CD4-positive, alpha-beta T cell treated with Interleukin-4 for 4 hours (primary cell): ENCODE measurements around the gene FIGN.

Experiments
- DNase-seq: peaks from one replicate; pipeline ENCODE4 v3.0.0-alpha.2; 2020

FIGN gene

DNA sequence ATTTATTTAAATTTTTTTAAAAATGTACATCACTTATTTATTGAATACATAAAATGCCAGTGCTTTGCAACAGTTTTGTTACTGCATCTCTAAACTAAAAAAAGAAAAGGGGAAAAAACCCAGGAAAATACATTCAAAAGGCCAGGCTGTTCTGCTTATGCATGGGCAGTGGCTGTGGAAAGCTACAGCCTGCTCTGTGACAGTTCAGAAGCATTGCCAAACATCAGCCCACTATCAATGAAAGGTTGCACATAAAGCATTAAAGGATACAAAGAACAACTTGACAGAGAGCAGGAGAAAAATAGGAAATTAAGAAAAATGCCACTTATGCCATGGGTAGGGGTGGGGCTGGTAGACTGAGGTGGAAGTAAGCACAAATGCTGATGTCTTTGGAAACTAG lies 128.2 kb downstream of the FIGN start:
- no peak for DNase-seq

- no peak for DNase-seq
Observed at GRCh38 chr2:163606878-163607277, 128.9 kb downstream of the FIGN start.

DNA sequence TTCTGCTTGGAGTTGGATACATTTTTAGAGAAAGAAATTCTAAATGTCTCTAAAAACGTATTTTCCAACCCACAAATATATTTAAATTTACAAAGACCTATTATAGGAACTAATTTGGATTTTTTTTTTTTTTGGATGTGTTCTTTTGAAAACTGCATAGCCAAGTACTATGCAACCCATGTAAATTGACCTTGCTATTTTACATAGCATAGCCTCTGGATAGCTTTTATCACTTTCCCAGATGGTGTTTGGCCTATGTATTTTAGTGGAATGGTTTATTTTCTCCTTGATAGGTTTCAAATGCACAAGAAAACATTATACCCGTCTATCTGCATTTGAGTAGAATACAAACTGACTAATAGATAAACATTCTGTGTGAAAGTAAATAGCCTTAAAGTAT lies 130.0 kb downstream of the FIGN start:
- no peak for DNase-seq

DNA sequence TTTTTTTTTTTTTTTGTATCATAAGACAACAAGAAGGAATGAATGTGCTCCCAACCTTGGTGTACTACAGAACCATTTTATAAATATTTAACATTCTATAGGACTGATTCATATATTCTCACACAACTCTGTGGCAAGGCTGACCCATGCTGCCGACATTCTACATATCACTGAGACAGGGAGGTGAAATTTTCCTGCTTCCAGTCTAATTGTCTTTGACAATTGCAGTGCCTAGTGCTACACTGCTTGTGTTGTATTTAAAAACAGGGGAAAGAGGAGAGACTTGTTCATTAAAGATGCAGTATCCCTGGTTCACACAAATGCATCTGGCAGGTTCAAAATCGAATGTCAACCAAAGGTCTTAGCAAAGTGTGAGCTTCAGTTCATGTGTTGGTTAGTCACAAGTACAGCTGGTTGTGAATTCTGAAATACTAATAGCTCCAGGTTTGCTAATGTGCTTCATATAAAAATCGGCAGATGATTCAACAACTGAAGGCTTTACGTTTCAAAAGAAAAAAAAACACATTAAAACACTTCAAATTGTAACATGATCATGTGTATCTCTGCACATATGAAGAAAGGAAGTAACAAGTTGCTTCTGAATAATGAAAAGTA lies 130.8 kb downstream of the FIGN start:
- no peak for DNase-seq

DNA sequence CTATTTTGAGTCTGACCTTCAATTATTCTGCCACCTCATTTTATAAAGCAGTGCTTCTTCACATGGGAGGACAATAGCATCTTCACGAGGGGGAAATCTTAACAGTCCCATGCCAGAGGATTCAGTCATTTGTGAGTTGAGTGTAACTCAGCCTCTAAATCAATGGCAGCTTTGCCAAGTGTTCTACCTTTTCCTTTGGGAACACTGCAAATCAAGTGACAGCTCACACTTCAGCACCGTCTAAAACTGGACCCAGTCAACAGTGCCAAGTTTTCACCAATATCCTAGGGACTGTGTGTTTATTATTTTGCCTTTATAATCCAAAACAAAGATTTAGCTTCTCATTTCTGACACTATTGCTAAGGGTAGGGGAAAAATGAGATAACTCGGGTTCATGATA lies 133.6 kb downstream of the FIGN start:
- no peak for DNase-seq

- DNase-seq = no peak
Observed at GRCh38 chr2:163601377-163601776, 134.4 kb downstream of the FIGN start.

DNA sequence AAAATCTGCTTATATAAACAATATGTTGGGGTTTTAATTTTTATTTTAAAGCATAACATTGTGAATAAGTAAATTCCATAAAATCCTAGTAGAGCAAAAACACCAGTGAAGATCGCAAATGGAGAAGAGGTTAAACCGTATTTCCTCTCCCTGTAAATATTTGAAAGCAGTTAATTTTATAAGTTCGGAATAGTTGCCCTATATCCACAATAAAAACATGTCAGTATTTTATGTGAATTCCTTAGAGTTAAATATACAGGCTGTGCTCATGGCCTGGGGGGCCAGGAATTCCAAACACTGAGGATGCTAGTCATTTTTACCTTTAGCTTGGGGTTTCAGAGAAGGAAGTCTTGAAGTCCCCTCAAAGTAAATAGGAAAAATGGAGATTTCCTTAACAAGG lies 135.0 kb downstream of the FIGN start:
- no peak for DNase-seq

GRCh38 chr2:163595028-163595427 lies 140.8 kb downstream of the FIGN start:
- no peak for DNase-seq

- no peak for DNase-seq
Observed at GRCh38 chr2:163594497-163594896, 141.3 kb downstream of the FIGN start.

DNA sequence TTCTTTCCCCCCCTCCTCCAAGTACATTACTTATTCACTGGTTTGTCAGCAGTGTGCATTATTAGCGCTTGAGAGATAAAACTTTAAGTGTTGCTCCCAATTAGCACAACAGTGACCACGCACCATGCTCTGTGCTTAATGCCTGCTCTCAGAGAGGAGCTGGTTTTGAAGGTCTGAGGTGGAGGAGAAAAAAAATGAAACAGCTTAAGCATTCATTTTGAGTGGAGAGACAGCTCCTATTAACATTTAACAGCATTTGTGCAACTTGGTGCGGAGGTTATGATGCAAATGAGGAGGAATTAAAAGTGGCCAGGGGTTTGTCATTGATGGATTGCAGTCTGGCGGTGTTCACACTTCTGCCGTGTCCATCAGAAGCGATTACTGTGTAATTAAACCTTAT lies 141.8 kb downstream of the FIGN start:
- DNase-seq = no peak

- no peak for DNase-seq
Observed at GRCh38 chr2:163592954-163593622, 142.7 kb downstream of the FIGN start.

DNA sequence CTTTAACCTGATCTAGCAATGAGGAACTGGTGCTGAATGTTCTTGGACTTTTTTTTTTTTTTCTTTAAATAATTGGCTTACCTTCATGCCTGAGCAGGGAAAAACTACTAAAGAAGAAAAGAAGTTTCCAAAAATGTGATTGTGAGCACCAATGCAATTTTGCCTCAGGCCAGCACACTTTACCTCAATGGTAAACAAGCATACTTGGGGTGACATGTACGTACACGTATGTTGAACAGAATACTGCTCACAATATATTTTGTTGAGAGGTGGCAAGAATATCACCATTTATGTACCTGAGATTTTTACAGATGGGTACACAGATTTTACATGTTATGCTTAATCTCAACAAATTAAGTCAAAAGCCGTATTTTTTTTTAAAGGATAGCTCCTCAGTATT lies 144.3 kb downstream of the FIGN start:
- DNase-seq = no peak

DNA sequence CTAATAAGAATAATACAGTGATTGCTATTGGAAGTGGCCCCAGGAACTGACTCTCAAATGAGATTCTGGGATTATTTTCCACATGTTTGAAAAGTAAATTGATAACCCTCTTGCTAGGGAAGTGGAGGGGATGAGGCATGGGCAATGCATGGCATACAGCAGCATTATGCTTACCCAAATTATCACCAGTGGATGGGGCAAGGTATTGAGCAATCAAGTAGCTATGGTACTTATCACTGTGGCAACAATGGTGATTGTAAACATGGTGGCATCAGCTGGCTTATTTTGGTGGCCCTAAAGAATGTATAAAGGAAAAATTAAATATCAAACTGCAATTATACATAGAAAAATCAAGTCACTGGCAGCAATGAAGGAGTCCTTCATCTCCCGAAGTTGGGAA lies 155.1 kb downstream of the FIGN start:
- no peak for DNase-seq

DNA sequence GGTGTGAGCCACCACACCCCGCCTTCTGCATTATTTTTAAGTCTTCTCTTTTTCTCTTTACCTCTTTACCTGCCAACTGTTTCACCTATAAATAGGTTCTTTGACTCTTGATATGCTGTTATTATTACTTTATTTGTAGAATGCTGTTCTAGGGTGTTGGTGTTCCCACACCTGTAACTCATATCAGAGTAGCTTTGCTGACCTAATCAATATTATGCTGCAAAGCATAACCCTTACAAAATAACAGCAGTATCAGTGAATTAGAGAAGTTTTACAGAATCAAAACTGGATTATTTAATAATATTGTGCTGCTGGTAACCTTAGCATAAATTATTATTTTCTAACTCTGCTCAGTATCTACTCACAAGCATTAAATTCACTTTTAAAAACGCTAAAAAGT lies 161.5 kb downstream of the FIGN start:
- DNase-seq = no peak

DNA sequence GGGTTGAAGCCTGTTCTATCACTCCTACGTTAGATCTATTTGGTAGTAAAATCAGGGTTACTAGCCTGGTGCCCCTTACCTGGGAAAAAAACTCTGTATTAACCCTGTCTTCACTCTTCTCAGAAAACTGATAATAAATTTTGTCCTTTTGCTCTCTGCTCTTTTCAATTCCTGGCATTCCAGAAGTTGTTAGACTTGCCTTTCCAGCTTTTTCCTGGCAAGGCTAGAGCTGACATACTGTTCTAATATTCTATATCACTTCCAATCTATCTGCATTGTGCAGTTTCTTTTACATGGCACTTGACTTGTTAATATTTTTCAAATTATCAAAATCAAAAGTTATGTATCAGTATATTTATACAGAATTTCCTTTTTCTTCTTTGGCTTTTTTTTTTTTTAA lies 162.2 kb downstream of the FIGN start:
- no peak for DNase-seq

- no peak for DNase-seq
Observed at GRCh38 chr2:163572850-163573249, 163.0 kb downstream of the FIGN start.

GRCh38 chr2:163571423-163572102 lies 164.2 kb downstream of the FIGN start:
- no peak for DNase-seq

- no peak for DNase-seq
Observed at GRCh38 chr2:163570391-163570790, 165.4 kb downstream of the FIGN start.

- DNase-seq = no peak
Observed at GRCh38 chr2:163565192-163565591, 170.6 kb downstream of the FIGN start.

GRCh38 chr2:163564236-163564635 lies 171.6 kb downstream of the FIGN start:
- DNase-seq = no peak

GRCh38 chr2:163563336-163563735 lies 172.5 kb downstream of the FIGN start:
- no peak for DNase-seq

- DNase-seq = no peak
Observed at GRCh38 chr2:163558251-163559021, 177.4 kb downstream of the FIGN start.

GRCh38 chr2:163556511-163556910 lies 179.3 kb downstream of the FIGN start:
- DNase-seq = no peak

GRCh38 chr2:163554864-163555263 lies 180.9 kb downstream of the FIGN start:
- no peak for DNase-seq
